Hepatocyte (in vitro differentiated cells): Measurements from ENCODE around the gene MPDZ.

Experiments used
- CTCF ChIP-seq: fragments of 200-600 bp; sonication (generic); IDR thresholded peaks from 2 replicates; pipeline ENCODE4 v1.5.1; 2016; ENCODE audit warnings: antibody characterized with exemption, mild to moderate bottlenecking; ENCODE audit not compliant: poor library complexity
- EZH2 ChIP-seq: fragments of 200-600 bp; sonication (generic); IDR thresholded peaks from 2 replicates; pipeline ENCODE4 v1.6.1; 2016; ENCODE audit warnings: antibody characterized with exemption, mild to moderate bottlenecking, borderline replicate concordance
- EZH2phosphoT487 ChIP-seq: fragments of 200-600 bp; sonication (generic); IDR thresholded peaks from one replicate; pipeline ENCODE4 v1.6.1; 2018; ENCODE audit warnings: antibody characterized with exemption, mild to moderate bottlenecking, low read depth, moderate library complexity; ENCODE audit not compliant: unreplicated experiment, severe bottlenecking

DNA sequence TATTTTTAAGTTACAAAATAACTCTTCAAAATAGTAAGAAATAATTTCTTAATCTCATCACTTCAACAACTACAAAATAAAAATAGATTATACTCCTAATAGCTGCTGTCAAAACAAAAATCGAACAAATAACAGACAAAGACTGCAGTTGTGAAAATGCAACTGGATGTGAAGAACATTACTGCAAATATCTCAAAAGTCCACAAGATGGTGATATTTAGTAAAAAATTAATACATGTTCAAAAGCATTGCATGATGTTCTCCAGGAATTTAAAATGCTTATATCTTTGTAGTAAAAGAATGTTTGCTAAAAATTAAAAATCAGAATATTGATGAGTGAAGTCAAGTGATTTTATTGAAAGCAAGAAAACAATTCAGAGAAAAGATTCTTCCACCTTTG is 66.2 kb downstream of the MPDZ start:
- TF ChIP-seq CTCF (peak; percentile 51), EZH2phosphoT487 (no peak), EZH2 (no peak)
